Cerebellar cortex (tissue), 1 donor: Measurements from ENCODE around the gene CLTB.

Source experiments
- DNase-seq: peaks from one replicate; pipeline ENCODE4 v3.0.0-alpha.2; 2015; ENCODE audit warnings: low spot score

Gene CLTB

GRCh38 chr5:176382721-176383120 lies 33.6 kb downstream of the CLTB start:
- no peak for DNase-seq

- DNase-seq = no peak
These were observed 34.4 kb downstream of the CLTB start for GRCh38 chr5:176381979-176382378.

GRCh38 chr5:176381423-176381822 lies 34.9 kb downstream of the CLTB start:
- no peak for DNase-seq

- no peak for DNase-seq
These were observed 36.5 kb downstream of the CLTB start for GRCh38 chr5:176379881-176380280.

GRCh38 chr5:176373100-176373818 lies 43.1 kb downstream of the CLTB start:
- DNase-seq = no peak

GRCh38 chr5:176371621-176372539 lies 44.5 kb downstream of the CLTB start:
- DNase-seq = no peak

- no peak for DNase-seq
These were observed 46.2 kb downstream of the CLTB start for GRCh38 chr5:176369934-176370711.

- no peak for DNase-seq
These were observed 47.6 kb downstream of the CLTB start for GRCh38 chr5:176368726-176369125.

GRCh38 chr5:176366232-176366894 lies 50.0 kb downstream of the CLTB start:
- DNase-seq = no peak

- no peak for DNase-seq
These were observed 50.7 kb downstream of the CLTB start, which contains the start of gene ARL10 for GRCh38 chr5:176365351-176366231. Gene ARL10 (plus strand): TSS chr5:176365487. CDS start chr5:176365564, 77 bp downstream.

GRCh38 chr5:176364765-176365350 lies 51.5 kb downstream of the CLTB start:
- peak; percentile 31 for DNase-seq

- DNase-seq = no peak
These were observed 54.2 kb downstream of the CLTB start for GRCh38 chr5:176362233-176362490.

GRCh38 chr5:176361437-176362232 lies 54.7 kb downstream of the CLTB start, which contains the start of gene KIAA1191:
Gene KIAA1191 (minus strand): TSS chr5:176361764. CDS start chr5:176359508, 2,256 bp downstream.
- DNase-seq = peak; percentile 92

- peak; percentile 25 for DNase-seq
These were observed 55.4 kb downstream of the CLTB start for GRCh38 chr5:176360894-176361436.

GRCh38 chr5:176359658-176360057 lies 56.7 kb downstream of the CLTB start:
- no peak for DNase-seq

- no peak for DNase-seq
These were observed 60.2 kb downstream of the CLTB start for GRCh38 chr5:176356179-176356566.

- DNase-seq = no peak
These were observed 60.8 kb downstream of the CLTB start for GRCh38 chr5:176355400-176356178.

GRCh38 chr5:176353533-176353932 lies 62.8 kb downstream of the CLTB start:
- no peak for DNase-seq
